Kidney (tissue), 14 donors: ENCODE results near the gene GLB1L2. TPM values are rescaled to one million over a fixed set of nuclear protein-coding genes. Genes with fewer than 3 reads are reported as not detected.

Experiments used
- DNase-seq, 5 donors: peaks; one replicate each; pipeline ENCODE4 v3.0.0-alpha.2; 2013 to 2020
- FAIRE-seq: peaks from 2 replicates; lab custom pipeline; 2012; peaks lifted over from hg19 to GRCh38; lab: Jason Lieb, UNC
- H3K27ac ChIP-seq, 2 donors: one replicate each; pipeline ENCODE4 v1.7.0; 2013; ENCODE audit warnings: low read depth in 2 of 2, low read length in 2 of 2, inconsistent platforms in 1 of 2
- H3K27me3 ChIP-seq: one replicate; pipeline ENCODE4 v1.7.1; 2013; ENCODE audit warnings: low read length, inconsistent platforms; ENCODE audit not compliant: control insufficient read depth, insufficient read depth
- H3K36me3 ChIP-seq, 3 donors: one replicate each; pipeline versions ENCODE4 v1.7.0 to v1.7.1; 2013; ENCODE audit warnings: low read length in 3 of 3, control low read depth in 1 of 3, inconsistent platforms in 1 of 3; ENCODE audit not compliant: insufficient read depth in 3 of 3, control insufficient read depth in 2 of 3
- H3K4me1 ChIP-seq, 3 donors: one replicate each; pipeline versions ENCODE4 v1.7.0 to v1.7.1; 2013; ENCODE audit warnings: low read length in 3 of 3, inconsistent platforms in 1 of 3, low read depth in 1 of 3; ENCODE audit not compliant: control insufficient read depth in 2 of 3, insufficient read depth in 2 of 3
- H3K4me3 ChIP-seq, 3 donors: one replicate each; pipeline versions ENCODE4 v1.7.0 to v1.8.1; 2013; ENCODE audit warnings: low read length in 3 of 3, control low read depth in 1 of 3, inconsistent platforms in 1 of 3
- H3K9ac ChIP-seq, 3 donors: one replicate each; pipeline versions ENCODE4 v1.7.0 to v1.7.1; 2013; ENCODE audit warnings: low read length in 3 of 3, control low read depth in 1 of 3, inconsistent platforms in 1 of 3
- H3K9me3 ChIP-seq, 3 donors: one replicate each; pipeline versions ENCODE4 v1.7.0 to v1.7.1; 2013; ENCODE audit warnings: low read length in 3 of 3, control low read depth in 1 of 3, inconsistent platforms in 1 of 3; ENCODE audit not compliant: control insufficient read depth in 2 of 3, insufficient read depth in 1 of 3
- CTCF ChIP-seq: IDR thresholded peaks from 3 replicates; pipeline ENCODE4 v1.5.1; 2012; ENCODE audit warnings: mild to moderate bottlenecking, moderate library complexity, borderline replicate concordance; ENCODE audit not compliant: insufficient read depth; ENCODE audit errors: extremely low read depth
- intact Hi-C: fragments of 100-400 bp; cut with DNase I; formaldehyde crosslinking; loops from one replicate; pipeline ENCODE4 v1.11.1; 2022
- polyA plus RNA-seq: library from polyadenylated mRNA; stranded (reverse); fragments of 350-450 nt; fragmentation: Illumina TruSeq; extraction: RNeasy Lipid Tissue Mini Kit (QIAGEN cat#74804); gene quantifications from one replicate; pipeline ENCODE4 v1.2.3, GENCODE V29; 2014; ENCODE audit warnings: low read depth, low replicate concordance; ENCODE audit not compliant: insufficient read depth
- total RNA-seq: library from RNA; stranded (reverse); fragmentation: NEBNext Ultra II Directional; extraction: Animal tissue kit (Norgen Biotek cat#: 25700); gene quantifications from one replicate; pipeline ENCODE4 v1.2.1, GENCODE V29; 2021
- donor health status: control.
- donor health status: control.
- donor health status: control.
- donor health status: control.
- donor health status: control.
- donor health status: DM: yes; HTN: yes; CAD: no.
- donor health status: Normal renal cell carcinoma (clear cell type).

The GLB1L2 gene
- total and polyA plus RNA-seq, 2 donors from 2014 or later: 10.0 to 26.1 TPM

GRCh38 chr11:134340354-134340964 lies 8.7 kb downstream of the GLB1L2 start:
- no peaks in the 10 kb centered on the region for H3K36me3 ChIP-seq
- H3K9ac ChIP-seq: no peak overlapping the region
- no peaks in the 10 kb centered on the region for H3K27me3 ChIP-seq
- H3K9me3 ChIP-seq: no peaks in the 10 kb centered on the region
- DNase-seq (peak in 2 of 5 donors; percentile 33 to 73), FAIRE-seq (no peak)
- H3K27ac ChIP-seq: no peak overlapping the region
- no peaks in the 10 kb centered on the region for H3K4me1 ChIP-seq
- TF ChIP-seq CTCF: no peak
- intact Hi-C loops: no loop called here
- no peak overlapping the region for H3K4me3 ChIP-seq

- FAIRE-seq (no peak), DNase-seq (peak in 1 of 5 donors; percentile 67)
- H3K4me3 ChIP-seq: no peak overlapping the region
- H3K9me3 ChIP-seq: no peaks in the 10 kb centered on the region
- intact Hi-C loops: no loop called here
- H3K9ac ChIP-seq: no peak overlapping the region
- no peaks in the 10 kb centered on the region for H3K36me3 ChIP-seq
- TF ChIP-seq CTCF: no peak
- no peaks in the 10 kb centered on the region for H3K4me1 ChIP-seq
- no peaks in the 10 kb centered on the region for H3K27me3 ChIP-seq
- no peak overlapping the region for H3K27ac ChIP-seq
These were observed 10.2 kb downstream of the GLB1L2 start for GRCh38 chr11:134341805-134342571.

- FAIRE-seq (no peak), DNase-seq (peak in 1 of 5 donors; percentile 65)
- H3K4me3 ChIP-seq: no peak overlapping the region
- H3K27ac ChIP-seq: no peak overlapping the region
- no peak for TF ChIP-seq CTCF
- intact Hi-C loops: no loop called here
- H3K36me3 ChIP-seq: no peaks in the 10 kb centered on the region
- no peaks in the 10 kb centered on the region for H3K27me3 ChIP-seq
- H3K9me3 ChIP-seq: no peaks in the 10 kb centered on the region
- H3K9ac ChIP-seq: no peak overlapping the region
- H3K4me1 ChIP-seq: no peaks in the 10 kb centered on the region
These were observed 11.0 kb downstream of the GLB1L2 start for GRCh38 chr11:134342572-134343340.
